GM18951 (cell line): ENCODE results near the gene HOXD3.

Experiments used
- POLR2A ChIP-seq: IDR thresholded peaks from 4 replicates; pipeline ENCODE4 v1.6.1; 2011; ENCODE audit warnings: mild to moderate bottlenecking; ENCODE audit not compliant: insufficient read length, insufficient read depth; ENCODE audit errors: extremely low read depth
- in situ Hi-C: fragments of 300-500 bp; cut with MboI; formaldehyde crosslinking; loops from one replicate; pipeline ENCODE4 v1.12.0; 2022; ENCODE audit warnings: low sequenced_read_pairs, mixed read lengths, inconsistent platforms; ENCODE audit not compliant: unreplicated experiment

HOXD3 gene

DNA sequence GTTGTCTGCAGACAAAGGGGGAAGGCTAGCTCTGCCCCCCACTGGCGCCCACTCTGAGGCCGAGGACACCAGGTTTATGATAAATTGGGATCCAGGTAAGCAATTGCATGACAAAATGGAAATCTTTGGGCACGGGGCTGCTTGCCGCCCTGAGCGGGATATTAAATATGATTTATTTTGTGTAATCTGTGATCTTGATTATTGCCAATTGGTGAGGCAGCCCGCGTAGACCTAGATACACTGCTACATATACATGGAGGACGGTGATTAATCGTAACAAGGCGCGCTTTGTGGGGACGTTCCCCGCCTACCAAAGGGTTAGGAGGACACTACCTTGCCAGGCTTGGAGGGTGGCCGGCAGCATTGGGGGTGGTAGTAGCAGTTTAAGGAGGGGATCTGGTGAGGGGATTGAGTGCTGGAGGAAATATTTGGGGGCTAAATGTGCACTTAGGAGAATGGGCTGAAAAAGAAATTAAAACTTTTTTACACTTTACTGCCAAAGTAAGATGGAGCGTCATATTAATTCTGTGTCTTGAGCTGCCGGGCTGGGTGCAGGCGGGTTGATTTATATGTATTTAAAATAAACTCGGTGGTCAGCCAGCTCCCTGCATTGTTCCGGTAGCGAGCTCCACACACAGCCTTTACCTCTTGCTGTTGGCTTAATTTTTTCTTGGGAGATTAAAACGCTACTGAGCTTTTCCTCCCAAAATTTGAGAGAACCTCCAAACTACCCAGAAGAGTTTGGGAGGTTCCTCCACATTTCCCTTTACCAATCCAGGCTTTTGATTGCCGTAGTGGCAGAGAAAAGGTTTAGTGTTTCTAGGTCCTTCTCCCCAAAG, 4.1 kb downstream of the HOXD3 start:
- in situ Hi-C loops = no loop called here
- TF ChIP-seq POLR2A = no peak

DNA sequence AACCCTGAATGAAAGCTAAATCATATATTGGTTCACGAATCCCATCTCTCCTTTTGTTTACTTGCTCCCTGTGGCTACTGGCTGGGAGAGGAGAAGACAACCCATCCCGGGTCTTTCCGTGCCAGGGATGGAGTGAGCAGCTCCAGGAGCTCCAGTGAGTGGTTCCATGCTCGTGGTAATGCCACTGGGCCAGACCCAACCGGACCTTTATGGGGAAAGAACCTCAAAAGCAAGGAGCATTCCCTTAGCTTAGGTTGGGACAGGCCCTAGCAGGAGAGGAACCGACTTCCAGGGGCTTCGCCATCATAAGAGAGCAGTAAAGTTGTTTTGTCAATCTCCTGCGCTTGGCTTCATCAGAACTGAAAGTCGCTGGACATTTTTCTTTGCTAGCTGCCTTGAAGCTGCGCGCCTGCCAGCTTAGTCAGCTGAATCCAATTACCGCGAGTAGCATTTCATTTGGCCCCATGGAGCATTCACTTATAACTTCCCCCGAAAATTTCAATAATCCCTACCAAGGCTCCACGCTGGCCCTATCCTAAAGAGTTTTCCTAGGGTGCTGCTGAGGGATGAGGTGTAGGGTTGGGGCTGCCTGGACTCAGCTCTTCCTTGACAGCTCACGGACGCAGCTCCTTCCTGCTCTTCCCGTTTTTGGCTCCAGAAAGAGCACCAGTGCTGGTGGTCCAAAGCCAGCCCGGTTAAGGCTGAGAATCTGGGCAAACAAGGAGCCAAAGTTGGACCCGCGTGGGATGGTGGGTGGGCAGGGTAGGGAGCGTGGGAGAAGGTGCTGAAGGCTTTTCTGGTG, 4.9 kb downstream of the HOXD3 start:
- in situ Hi-C loops = no loop called here
- TF ChIP-seq POLR2A = no peak

DNA sequence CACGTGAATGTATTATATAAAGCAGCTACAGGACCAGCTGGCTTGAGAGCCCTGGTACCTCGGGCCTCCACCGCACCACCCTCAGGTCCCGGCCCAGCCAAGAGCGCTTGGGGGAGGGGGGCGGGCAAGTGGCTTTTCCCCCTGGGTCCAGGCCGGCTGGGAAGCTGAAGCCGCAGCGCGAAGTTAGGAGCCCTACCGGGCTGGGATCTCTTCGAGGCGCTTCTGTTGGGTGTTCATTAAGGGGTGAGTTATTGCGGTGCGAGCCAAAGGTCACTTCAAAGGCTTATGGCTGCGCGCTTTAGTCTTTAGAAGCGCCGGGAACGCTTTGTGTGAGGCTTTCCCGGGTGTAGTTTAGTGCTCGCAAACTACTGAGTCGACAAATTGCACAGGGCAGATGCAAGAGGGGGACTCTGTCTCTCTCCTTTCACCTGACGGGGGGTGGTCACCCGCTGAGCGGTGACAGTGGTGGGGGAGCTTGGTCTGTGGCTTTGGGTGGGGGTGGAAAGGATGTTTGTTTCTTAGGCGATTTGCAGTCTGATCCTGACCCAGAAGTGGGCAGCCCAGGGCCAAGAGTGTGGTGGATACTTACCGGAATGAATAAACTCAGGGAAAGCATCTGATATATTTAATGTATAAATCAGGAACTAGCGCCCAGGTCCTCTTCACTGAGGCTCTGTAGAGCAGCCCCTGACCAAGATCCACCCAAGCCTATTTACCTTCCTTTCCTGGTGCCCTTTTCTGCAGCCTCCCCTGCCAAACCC, 6.0 kb downstream of the HOXD3 start:
- in situ Hi-C loops = no loop called here
- no peak for TF ChIP-seq POLR2A

DNA sequence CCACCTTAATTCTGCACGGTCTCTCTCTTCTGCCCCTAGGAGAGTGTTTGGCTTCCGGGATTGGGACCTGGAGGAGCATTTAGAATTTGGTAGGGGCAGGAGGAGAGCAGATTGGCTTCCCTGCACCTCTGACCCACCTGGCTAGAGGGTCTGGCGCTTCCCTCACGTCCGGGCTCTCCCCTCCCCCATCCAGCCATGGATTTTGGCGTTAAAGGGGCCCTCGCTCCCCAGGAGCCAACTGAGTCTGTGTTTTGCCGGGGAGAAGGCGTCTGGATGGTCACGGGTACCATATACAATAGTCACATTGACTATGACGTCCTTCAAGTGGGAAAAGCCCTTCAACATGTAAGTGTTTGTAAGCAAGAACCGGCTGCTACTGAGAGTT, 6.6 kb downstream of the HOXD3 start:
- no peak for TF ChIP-seq POLR2A
- in situ Hi-C loops = no loop called here

DNA sequence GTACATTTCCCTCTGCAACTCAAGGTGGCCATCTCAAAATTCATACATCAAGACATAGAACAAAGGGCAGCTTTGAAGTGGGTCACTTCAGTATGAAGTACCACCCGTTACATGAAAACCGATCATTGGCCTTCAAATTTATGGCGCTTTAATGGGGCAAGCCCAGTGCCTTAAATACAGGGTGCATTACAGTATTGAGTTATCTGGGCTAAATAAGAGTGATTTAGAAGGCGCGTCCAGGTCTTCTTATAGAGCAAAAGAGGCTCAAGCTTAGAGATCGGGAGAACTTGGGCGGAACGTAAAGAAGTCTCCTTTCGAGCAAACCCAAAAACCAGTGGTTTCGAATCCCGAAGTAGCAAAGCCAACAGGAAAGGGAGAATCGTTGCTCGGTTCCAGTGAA, 7.1 kb downstream of the HOXD3 start:
- in situ Hi-C loops = no loop called here
- no peak for TF ChIP-seq POLR2A

DNA sequence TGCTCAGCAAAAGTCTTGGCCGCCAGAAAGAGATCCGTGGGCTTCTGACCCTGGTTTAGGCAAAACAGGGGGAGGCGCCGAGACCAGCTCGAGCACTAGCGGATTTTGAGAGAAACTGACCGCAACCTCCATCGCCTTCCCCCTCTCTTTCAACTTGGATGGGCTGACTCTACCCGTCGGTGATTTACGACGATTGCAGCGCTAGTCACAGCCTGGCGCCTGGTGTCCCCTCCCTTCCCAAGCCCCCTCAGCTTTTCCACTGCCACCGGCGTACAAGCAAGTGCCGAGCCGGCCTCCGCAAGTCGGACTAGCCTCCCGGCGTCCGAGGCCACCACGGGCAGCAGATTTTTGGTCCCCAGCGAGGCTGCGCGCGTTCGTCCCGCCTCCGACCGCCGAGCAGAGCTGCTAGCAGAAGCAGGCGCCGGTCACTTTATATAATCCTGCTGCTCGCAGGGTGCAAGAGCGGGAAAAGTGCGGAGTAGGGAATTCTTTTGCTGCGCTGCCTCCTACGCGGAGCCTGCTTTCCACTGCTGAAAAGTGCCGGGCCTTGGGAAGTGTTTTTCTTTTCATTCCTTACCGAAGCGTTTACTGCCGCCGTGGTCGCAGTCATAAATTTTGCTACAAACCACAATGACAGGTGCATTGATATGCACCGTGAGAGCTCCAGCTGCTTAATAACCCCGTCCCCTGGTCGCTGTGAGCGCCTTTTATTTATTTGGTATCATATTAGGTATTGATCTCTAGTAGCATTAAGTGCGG, 7.7 kb downstream of the HOXD3 start:
- in situ Hi-C loops = no loop called here
- no peak for TF ChIP-seq POLR2A

DNA sequence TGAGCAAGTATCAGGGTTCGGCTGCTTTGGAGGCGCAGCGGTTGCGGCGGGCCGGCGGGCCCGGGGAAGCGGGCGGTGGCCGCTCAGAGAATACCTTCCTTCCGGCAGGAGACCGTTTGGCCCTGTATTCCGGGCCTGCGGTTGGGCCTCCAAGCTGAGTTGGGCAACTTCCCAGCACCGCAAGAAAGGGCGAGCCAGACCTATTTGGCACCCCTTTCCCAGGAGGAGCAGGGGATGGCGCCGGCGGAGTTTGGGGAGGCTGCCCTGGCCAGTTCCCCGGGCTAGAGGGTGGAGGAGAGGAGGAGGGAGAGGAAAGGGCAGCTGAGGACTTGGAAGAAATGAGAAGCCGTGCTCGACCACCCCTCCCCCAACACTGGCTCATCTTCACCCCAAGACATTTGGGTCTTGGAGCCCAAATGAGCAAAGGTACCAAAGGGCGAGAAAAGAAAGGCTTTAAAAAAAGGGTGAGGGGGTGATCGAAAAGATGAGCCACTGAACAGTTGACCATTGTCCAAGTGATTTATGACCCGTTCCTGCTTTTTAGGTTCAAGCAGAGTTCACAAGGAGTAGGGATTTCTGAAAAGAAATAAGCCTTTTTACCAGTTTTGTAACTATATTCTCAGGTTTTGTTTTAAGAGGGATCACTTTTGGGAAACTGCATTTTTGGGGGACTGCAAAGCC, 8.4 kb downstream of the HOXD3 start:
- TF ChIP-seq POLR2A = no peak
- in situ Hi-C loops = no loop called here

DNA sequence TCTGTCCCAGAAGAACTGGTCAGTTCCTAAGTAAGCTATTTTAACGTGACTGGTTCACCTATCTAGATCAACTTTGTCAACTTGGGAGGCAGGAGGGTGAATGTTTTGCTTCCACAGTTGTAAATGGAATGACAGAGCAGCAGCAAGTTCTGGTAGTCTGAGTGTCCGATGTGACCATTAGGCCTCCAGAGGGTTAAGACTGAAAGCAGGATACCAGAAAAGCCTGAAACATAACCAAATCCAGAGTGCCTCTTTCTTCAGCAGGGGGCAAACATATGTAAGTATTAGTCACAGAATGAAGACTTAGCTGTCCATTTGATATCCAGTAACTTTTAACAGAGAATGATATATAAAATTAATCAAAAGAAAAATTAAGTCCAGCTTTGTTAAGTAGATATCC, 9.2 kb downstream of the HOXD3 start:
- in situ Hi-C loops = no loop called here
- TF ChIP-seq POLR2A = no peak

DNA sequence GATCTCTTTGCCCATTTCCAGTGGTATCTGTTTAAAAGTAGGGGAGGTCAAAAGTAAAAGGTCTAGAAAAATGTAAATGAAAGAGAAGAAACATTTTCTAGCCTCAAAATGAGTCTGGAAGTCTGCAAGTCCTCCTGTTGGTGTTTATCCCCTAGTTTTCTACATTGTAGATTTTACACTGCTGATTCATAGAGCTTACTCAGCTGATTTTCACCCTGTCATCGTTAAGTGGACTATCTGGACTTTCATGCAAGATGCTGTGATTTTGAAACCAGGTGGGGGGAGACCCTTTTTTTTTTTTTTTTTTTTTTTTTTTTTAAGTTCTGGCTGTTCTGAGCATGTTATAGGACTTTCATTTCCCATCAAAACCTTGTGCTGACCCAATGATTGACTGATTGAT, 10.3 kb downstream of the HOXD3 start:
- TF ChIP-seq POLR2A = no peak
- in situ Hi-C loops = no loop called here

DNA sequence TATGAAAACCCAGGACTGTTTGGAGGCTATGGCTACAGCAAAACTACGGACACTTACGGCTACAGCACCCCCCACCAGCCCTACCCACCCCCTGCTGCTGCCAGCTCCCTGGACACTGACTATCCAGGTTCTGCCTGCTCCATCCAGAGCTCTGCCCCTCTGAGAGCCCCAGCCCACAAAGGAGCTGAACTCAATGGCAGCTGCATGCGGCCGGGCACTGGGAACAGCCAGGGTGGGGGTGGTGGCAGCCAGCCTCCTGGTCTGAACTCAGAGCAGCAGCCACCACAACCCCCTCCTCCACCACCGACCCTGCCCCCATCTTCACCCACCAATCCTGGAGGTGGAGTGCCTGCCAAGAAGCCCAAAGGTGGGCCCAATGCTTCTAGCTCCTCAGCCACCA, 12.1 kb downstream of the HOXD3 start:
- in situ Hi-C loops = no loop called here
- TF ChIP-seq POLR2A = no peak

DNA sequence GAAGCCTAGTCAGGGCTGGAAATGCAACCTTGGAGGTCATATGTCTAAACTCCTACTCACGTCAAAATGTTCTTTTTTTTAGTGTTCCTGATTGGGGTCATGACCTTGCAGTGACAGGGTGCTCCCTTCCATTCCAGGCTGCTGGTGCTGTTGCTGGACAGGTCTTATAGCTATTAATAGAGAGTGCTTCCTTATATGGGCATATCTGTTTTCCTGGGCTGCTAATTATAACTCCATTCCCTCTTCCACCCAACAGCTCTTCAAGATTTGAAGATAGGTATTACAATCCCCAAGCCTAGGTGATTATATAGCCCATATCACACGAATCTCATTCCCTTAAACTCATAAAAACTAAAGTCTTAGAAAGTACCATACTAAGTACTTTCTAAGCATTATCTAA, 12.6 kb downstream of the HOXD3 start:
- in situ Hi-C loops = no loop called here
- no peak for TF ChIP-seq POLR2A

DNA sequence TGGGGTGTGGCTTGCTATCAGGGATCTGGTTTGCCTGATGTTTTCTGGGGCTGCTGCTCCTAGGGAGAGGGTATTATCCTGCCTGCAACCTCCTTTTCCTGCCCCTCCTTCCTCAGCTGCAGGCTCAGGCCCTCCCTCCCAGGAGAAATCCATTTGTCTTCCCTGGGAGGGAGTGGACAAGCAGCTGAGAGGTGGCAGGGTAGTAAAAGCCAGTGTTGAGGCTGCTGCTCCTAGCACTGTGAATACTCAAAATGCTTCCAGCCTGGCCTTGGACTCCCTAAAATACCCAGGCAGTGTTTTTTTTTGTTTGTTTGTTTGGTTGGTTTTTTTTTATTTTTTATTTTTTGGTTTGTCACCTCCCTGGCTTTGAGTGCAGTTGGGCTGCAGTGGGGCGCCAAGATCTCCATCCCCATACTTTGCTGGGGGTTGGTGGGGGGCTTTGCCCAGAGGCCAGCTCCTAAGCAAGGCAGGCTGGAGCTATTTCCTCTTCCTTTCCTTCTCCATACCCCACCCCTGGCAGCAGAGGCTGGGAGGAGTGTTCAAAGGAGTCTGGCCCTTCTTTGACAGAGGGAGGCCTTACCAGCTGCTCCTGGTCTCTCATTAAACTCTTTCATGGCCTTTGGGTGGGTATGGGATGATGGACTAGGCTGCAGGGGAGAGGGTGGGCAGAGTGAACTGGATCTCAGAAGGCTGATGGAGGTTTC, 13.6 kb downstream of the HOXD3 start:
- in situ Hi-C loops = no loop called here
- TF ChIP-seq POLR2A = no peak

DNA sequence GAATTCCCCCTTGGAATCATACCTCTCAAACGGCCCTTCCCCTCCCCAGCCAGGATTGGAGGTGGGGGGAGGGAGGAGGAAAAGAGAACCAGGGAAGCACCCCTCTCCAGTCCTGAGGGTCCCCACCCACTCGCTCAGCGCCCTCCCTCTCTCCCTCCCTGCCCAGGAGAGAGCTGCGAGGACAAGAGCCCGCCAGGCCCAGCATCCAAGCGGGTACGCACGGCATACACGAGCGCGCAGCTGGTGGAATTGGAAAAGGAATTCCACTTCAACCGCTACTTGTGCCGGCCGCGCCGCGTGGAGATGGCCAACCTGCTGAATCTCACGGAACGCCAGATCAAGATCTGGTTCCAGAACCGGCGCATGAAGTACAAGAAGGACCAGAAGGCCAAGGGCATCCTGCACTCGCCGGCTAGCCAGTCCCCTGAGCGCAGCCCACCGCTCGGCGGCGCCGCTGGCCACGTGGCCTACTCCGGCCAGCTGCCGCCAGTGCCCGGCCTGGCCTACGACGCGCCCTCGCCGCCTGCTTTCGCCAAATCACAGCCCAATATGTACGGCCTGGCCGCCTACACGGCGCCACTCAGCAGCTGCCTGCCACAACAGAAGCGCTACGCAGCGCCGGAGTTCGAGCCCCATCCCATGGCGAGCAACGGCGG, 14.4 kb downstream of the HOXD3 start:
- in situ Hi-C loops = no loop called here
- no peak for TF ChIP-seq POLR2A
